Activated T-cell treated with anti-CD3 and anti-CD28 coated beads, Interleukin-2, amount 50 U/mL, for 4 hours (primary cell): ENCODE data around the gene SPZ1. TPM values are rescaled to one million over a fixed set of nuclear protein-coding genes. Genes with fewer than 3 reads are reported as not detected.
A peak's percentile ranks its signal among the peaks of the same experiment; 100 is the strongest.
"Not testable (repeated sequence)": the region's sequence is repeated elsewhere in the genome, so short reads cannot be mapped to it uniquely, and the experiment has no call there.

Experiments used
- ATAC-seq, 2 donors: fragments of 200-7000 bp; cut with Tn5 transposase; one replicate each; pipeline ENCODE4 v1.10.0; 2021
- DNase-seq: peaks from one replicate; pipeline ENCODE4 v3.0.0-alpha.2; 2020
- H3K27me3 Mint-ChIP-seq: one replicate; pipeline ENCODE4 v1.8.0; 2021; ENCODE audit warnings: low read depth, mixed read lengths
- H3K36me3 Mint-ChIP-seq: one replicate; pipeline ENCODE4 v1.8.0; 2022; ENCODE audit warnings: mixed read lengths; ENCODE audit not compliant: insufficient read depth
- H3K4me1 Mint-ChIP-seq: one replicate; pipeline ENCODE4 v1.8.0; 2021; ENCODE audit warnings: low read depth, mixed read lengths
- H3K4me3 Mint-ChIP-seq: one replicate; pipeline ENCODE4 v1.8.0; 2021; ENCODE audit warnings: mild to moderate bottlenecking, moderate library complexity, mixed read lengths
- H3K9me3 Mint-ChIP-seq: one replicate; pipeline ENCODE4 v1.8.0; 2021; ENCODE audit warnings: mixed read lengths
- total RNA-seq, 3 donors: library from RNA; stranded (reverse); gene quantifications; one replicate each; pipeline ENCODE4 v1.2.1, GENCODE V29; 2021

The SPZ1 gene, protein sequence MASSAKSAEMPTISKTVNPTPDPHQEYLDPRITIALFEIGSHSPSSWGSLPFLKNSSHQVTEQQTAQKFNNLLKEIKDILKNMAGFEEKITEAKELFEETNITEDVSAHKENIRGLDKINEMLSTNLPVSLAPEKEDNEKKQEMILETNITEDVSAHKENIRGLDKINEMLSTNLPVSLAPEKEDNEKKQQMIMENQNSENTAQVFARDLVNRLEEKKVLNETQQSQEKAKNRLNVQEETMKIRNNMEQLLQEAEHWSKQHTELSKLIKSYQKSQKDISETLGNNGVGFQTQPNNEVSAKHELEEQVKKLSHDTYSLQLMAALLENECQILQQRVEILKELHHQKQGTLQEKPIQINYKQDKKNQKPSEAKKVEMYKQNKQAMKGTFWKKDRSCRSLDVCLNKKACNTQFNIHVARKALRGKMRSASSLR
- not detected for total RNA-seq

DNA sequence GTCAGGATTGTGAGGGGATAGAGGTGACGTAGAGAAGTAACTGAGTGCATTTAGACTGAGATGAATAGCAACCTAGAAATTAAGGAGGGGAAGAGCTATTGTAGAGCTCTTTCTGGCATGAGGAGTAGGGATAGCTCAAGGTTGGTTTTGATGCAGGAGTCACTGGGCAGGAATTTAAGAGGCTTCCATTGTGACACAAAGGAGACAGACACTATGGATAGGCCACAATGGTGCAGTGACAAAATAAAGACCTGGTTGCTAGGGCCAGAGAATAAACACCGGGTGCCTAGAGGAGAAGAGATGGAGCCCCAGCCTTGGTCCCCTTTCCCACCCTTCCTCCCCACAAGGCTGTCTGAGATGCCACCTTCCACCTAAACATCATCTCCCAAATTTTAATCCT, at the start of gene SPZ1:
TSS of gene SPZ1 (plus strand) at position 301 of the 400 bp plus-strand sequence. CDS start 214 bp downstream, outside the sequence.
- no peaks in the 10 kb centered on the region for H3K4me1 Mint-ChIP-seq
- H3K9me3 Mint-ChIP-seq, result no peaks in the 10 kb centered on the region
- DNase-seq, result no peak
- H3K4me3 Mint-ChIP-seq, result no peak within 1 kb of the TSS
- H3K27me3 Mint-ChIP-seq, result peaks cover 10% of the 10 kb centered on the region
- no peak for ATAC-seq
- H3K36me3 Mint-ChIP-seq, result no peaks in the 10 kb centered on the region

DNA sequence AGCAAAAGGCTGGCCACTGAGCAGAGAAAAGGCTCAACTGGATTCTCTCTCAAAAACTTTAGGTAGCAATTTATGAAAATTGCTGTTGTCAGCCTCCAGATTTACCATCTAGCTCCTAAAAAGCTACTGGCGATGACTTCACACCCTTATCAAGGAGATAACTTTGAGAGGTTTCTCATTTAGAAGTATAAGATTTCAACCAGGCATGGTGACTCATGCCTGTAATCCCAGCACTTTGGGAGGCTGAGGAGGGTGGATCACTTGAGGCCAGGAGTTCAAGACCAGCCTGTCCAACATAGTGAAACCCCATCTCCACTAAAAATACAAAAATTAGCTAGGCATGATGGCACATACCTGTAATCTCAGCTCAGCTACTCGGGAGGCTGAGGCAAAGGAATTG, 49.3 kb upstream of the SPZ1 start:
- DNase-seq, H3K36me3 Mint-ChIP-seq, H3K27me3 Mint-ChIP-seq, H3K9me3 Mint-ChIP-seq, H3K4me3 Mint-ChIP-seq: not testable (repeated sequence)
- H3K4me1 Mint-ChIP-seq, result peaks cover 37% of the 10 kb centered on the region
- ATAC-seq, result peak in 1 of 2 donors; percentile 55

DNA sequence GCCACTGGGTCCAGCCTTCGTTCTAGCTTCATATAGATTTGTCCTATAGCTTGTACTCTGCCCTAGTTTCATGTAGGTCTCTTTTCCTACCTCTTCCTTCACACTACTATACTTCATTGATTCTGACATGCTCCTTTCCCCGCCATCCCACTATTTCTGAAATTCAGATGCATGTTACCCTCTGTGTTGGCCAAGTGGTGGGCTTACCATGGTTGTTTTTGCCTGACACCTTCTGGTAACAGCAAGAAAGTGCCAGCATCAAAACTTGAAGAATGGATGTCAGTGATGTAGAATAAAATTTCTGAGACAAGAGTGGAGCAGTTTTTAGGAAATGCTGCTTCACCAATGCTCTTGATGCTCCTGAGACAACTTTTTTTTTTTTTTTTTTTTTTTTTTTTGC, 44.5 kb upstream of the SPZ1 start:
- Mint-ChIP-seq H3K9me3 (no peaks in the 10 kb centered on the region), H3K36me3 (no peaks in the 10 kb centered on the region), H3K27me3 (no peaks in the 10 kb centered on the region), H3K4me3 (no peak overlapping the region), H3K4me1 (peaks cover 19% of the 10 kb centered on the region)
- ATAC-seq (peak in 1 of 2 donors; percentile 51), DNase-seq (no peak)

DNA sequence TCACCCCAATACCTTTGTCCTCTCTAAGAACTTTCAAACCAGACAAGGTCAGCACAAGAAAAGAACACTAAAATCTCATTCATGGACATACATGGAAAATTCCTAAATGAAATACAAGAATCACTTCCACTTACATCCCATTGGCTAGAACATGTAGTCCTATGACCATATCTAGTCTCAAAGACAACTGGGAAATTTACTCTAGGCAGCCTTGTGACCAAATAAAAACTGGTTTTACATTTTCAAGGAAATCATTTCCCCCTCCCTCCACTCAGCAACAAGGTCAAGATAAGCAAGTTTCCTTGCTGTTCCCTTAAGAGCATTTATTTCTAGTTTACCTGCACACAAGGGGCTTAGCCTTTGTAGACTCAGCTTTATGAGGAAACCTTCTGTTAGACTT, 43.6 kb upstream of the SPZ1 start:
- Mint-ChIP-seq H3K36me3 (no peaks in the 10 kb centered on the region), H3K9me3 (no peaks in the 10 kb centered on the region), H3K27me3 (no peaks in the 10 kb centered on the region), H3K4me3 (no peak overlapping the region), H3K4me1 (peaks cover 12% of the 10 kb centered on the region)
- DNase-seq (no peak), ATAC-seq (no peak)

DNA sequence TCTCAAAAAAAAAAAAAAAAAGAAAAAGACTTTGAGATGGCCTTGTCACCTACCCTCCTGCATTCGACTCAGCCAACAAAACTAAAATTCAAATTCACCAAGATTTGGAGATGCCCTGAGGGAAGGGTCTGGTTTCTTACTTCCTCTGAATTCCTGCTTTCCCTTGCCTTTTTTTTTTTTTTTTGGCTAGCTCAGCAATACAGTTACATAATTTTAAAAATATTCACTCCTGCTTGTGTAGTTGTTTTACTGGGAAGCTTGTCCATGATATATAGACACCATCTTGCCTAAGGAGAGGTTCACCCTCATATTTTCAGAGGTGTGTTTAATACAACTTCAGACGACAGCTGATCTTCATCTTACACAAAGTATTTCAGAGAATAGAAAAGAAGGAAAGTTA, 42.6 kb upstream of the SPZ1 start:
- ATAC-seq (no peak), DNase-seq (no peak)
- Mint-ChIP-seq H3K27me3 (no peaks in the 10 kb centered on the region), H3K4me3 (no peak overlapping the region), H3K4me1 (peaks cover 6% of the 10 kb centered on the region), H3K36me3 (no peaks in the 10 kb centered on the region), H3K9me3 (no peaks in the 10 kb centered on the region)

DNA sequence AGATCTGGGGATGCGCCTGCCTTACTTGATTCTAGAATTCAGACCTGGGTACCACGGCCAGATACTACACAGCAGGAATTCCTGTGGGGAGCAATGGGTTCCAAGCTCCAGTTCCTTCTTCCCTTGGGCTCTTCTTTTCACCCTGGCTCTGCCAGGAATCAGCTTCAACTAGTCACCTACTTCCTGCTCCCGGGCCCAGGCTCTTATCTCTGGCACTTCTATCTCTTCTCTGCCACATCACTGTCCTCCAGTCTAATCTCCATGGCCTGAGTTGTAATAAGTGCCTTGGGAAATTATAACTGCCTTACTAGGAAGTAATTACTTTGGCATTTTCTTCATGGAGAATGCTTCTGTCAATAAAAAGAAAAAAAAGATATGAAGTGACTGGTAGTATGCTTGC, 37.7 kb upstream of the SPZ1 start:
- H3K4me1 Mint-ChIP-seq, result peaks cover 15% of the 10 kb centered on the region
- H3K9me3 Mint-ChIP-seq, result no peaks in the 10 kb centered on the region

DNA sequence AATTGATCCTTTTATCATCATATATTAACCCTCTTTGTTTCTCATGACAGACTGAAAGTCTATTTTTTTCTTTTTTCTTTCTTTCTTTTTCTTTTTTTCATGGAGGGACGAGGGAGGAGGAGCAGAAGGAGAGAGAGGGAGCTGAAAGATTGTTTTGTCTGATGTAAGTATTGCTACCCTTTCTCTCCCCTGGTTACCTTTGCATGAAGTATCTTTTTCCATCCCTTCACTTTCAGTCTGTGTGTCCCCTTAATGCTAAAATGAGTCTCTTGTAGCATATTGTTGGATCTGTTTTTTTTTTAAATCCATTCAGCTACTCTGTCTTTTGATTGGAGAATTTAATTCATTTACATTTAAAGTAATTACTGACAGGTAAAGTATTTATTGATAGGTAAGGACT, 36.4 kb upstream of the SPZ1 start:
- Mint-ChIP-seq H3K4me1 (peaks cover 15% of the 10 kb centered on the region), H3K4me3 (no peak overlapping the region), H3K9me3 (no peaks in the 10 kb centered on the region), H3K27me3 (no peaks in the 10 kb centered on the region), H3K36me3 (no peaks in the 10 kb centered on the region)
- no peak for DNase-seq
- ATAC-seq, result peak; percentile 30 to 50

More for the DNA sequence above, 37.7 kb upstream of the SPZ1 start:
- Mint-ChIP-seq H3K4me3 (no peak overlapping the region), H3K27me3 (no peaks in the 10 kb centered on the region), H3K36me3 (no peaks in the 10 kb centered on the region)
- DNase-seq, result no peak
- ATAC-seq, result no peak

DNA sequence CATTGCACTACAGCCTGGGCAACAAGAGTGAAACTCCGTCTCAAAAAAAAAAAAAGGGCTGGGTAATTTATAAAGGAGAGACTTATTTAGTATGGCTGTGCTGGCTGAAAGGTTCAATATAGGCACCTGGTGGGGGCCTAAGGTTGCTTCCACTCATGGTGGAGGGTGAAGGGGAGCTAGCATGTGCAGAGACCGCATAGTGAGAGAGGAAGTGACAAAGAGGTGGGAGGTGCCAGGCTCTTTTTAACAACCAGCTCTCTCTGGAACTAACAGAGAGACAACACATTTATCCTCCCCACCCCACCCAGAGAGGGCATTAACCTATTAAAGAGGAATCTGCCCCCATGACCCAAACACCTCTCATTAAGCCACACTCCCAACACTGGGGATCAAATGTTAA, 35.1 kb upstream of the SPZ1 start:
- DNase-seq (peak; percentile 9), ATAC-seq (peak; percentile 76 to 86)
- Mint-ChIP-seq H3K9me3 (no peaks in the 10 kb centered on the region), H3K27me3 (no peaks in the 10 kb centered on the region), H3K4me1 (peaks cover 15% of the 10 kb centered on the region), H3K4me3 (no peak overlapping the region), H3K36me3 (no peaks in the 10 kb centered on the region)

DNA sequence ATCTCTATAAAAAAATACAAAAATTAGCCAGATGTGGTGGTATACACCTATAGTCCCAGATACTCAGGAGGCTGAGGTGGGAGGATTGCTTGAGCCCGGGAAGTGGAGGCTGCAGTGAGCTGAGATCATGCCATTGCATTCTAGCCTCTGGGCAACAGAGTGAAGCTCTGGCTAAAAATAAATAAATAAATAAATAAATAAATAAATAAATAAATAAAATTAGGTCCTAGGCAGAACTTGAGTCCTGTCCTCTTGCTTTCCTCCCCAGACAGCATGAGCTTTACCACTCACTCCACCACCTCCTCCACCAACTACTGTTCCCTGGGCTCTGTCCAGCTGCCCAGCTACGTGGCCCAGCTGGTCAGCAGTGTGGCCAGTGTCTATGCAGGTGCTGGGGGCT, 31.6 kb upstream of the SPZ1 start:
- no peak for ATAC-seq
- no peak for DNase-seq
- Mint-ChIP-seq H3K4me3 (no peak overlapping the region), H3K36me3 (no peaks in the 10 kb centered on the region), H3K27me3 (no peaks in the 10 kb centered on the region), H3K9me3 (no peaks in the 10 kb centered on the region), H3K4me1 (peaks cover 14% of the 10 kb centered on the region)

DNA sequence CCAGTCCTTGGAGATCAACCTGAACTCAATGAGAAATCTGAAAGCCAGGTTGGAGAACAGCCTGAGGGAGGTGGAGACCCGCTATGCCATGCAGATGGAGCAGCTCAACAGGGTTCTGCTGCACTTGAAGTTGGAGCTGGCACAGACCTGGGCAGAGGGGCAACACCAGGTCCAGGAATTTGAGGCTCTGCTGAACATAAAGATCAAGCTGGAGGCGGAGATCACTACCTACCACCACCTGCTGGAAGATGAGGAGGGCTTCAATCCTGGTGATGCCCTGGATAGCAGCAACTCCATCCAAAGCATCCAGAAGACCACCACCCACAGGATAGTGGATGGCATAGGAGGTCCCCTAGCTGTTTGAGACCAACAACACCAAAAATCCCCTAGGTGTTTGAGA, 30.5 kb upstream of the SPZ1 start:
- Mint-ChIP-seq H3K9me3 (no peaks in the 10 kb centered on the region), H3K27me3 (no peaks in the 10 kb centered on the region), H3K4me1 (peaks cover 9% of the 10 kb centered on the region), H3K36me3 (no peaks in the 10 kb centered on the region), H3K4me3 (no peak overlapping the region)
- ATAC-seq, result no peak
- no peak for DNase-seq

DNA sequence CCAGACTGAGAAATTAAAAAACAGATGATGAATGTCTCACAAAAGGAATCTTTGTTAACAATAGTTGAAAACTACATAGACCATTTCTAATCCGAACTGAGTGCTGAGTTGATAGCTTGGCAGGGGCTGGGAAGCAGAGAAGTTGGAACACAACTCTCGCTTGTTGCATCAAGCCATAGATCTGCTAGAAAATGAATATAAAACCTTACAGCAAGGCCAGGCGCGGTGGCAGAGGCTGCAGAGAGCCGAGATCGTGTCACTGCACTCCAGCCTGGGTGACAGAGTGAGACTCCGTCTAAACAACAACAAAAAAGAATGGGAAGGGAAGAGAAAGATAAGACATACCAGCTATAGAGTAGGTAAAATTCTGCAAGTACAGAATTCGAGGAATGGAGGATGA, 28.0 kb upstream of the SPZ1 start:
- Mint-ChIP-seq H3K4me3 (no peak overlapping the region), H3K4me1 (no peaks in the 10 kb centered on the region), H3K27me3 (no peaks in the 10 kb centered on the region), H3K36me3 (no peaks in the 10 kb centered on the region), H3K9me3 (no peaks in the 10 kb centered on the region)
- ATAC-seq, result no peak
- DNase-seq, result no peak

DNA sequence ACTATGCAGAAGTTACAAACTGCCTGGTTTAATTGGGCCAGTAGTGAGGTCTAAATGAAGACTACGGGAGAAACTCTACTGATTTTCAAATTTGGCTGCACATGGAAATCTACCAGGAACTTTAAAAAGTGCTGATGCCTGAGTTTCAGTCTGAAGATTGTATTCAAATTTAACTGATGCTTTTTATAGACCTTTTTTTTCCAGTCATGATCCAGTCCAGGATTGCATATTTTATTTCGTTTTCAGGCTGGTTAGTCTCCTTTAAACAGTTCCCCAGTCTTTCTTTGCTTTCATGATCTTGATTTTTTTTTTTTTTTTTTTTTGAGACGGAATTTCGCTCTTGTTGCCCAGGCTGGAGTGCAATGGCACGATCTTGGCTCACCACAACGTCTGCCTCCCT, 23.7 kb upstream of the SPZ1 start:
- Mint-ChIP-seq H3K36me3 (no peaks in the 10 kb centered on the region), H3K9me3 (no peaks in the 10 kb centered on the region), H3K4me3 (no peak overlapping the region), H3K4me1 (no peaks in the 10 kb centered on the region), H3K27me3 (no peaks in the 10 kb centered on the region)
- no peak for DNase-seq
- no peak for ATAC-seq

DNA sequence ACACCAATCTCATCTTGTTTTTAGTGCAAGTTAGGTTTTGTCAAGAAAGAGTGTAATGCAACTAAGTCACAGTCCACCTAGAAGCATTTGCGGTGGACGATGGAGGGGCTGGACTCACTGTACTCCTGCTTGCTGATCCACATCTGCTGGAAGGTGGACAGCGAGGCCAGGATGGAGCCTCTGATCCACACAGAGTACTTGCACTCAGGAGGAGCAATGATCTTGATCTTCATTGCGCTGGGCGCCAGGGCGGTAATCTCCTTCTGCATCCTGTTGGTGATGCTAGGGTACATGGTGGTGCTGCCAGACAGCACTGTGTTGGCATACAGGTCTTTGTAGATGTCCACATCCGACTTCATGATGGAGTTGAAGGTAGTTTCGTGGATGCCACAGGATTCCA, 20.2 kb upstream of the SPZ1 start:
- H3K4me1 Mint-ChIP-seq, result no peaks in the 10 kb centered on the region
- ATAC-seq (no peak), DNase-seq (no peak)

DNA sequence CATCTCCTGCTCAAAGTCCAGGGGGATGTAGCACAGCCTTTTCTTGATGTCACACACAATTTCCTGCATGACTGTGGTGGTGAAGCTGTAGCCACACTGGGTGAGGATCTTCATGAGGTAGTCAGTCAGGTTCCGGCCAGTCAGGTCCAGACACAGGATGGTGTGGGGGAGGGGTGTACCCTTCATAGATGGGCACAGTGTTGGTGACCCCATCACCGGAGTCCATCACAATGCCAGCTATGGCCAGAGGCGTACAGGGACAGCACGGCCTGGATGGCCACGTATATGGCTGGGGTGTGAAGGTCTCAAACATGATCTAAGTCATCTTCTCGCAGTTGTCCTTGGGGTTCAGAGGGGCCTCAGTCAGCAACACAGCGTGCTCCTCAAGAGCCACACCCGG, 19.7 kb upstream of the SPZ1 start:
- no peak for DNase-seq
- H3K9me3 Mint-ChIP-seq, result no peaks in the 10 kb centered on the region
- no peaks in the 10 kb centered on the region for H3K27me3 Mint-ChIP-seq
- H3K36me3 Mint-ChIP-seq, result no peaks in the 10 kb centered on the region
- ATAC-seq, result no peak
- no peaks in the 10 kb centered on the region for H3K4me1 Mint-ChIP-seq
- H3K4me3 Mint-ChIP-seq, result no peak overlapping the region

More for the DNA sequence above, 20.2 kb upstream of the SPZ1 start:
- no peaks in the 10 kb centered on the region for H3K36me3 Mint-ChIP-seq
- H3K4me3 Mint-ChIP-seq, result no peak overlapping the region
- H3K27me3 Mint-ChIP-seq, result no peaks in the 10 kb centered on the region
- no peaks in the 10 kb centered on the region for H3K9me3 Mint-ChIP-seq

DNA sequence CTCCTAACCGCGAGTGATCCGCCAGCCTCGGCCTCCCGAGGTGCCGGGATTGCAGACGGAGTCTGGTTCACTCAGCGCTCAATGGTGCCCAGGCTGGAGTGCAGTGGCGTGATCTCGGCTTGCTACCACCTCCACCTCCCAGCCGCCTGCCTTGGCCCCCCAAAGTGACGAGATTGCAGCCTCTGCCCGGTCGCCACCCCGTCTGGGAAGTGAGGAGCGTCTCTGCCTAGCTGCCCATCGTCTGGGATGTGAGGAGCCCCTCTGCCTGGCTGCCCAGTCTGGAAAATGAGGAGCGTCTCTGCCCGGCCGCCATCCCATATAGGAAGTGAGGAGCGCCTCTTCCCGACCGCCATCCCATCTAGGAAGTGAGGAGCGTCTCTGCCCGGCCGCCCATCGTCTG, 19.0 kb upstream of the SPZ1 start:
- H3K4me3 Mint-ChIP-seq, ATAC-seq, H3K27me3 Mint-ChIP-seq, H3K9me3 Mint-ChIP-seq, H3K4me1 Mint-ChIP-seq, DNase-seq, H3K36me3 Mint-ChIP-seq: not testable (repeated sequence)
